Measurements from ENCODE around the gene GPX6.
A peak's percentile ranks its signal among the peaks of the same experiment; 100 is the strongest.

Gene GPX6

DNA sequence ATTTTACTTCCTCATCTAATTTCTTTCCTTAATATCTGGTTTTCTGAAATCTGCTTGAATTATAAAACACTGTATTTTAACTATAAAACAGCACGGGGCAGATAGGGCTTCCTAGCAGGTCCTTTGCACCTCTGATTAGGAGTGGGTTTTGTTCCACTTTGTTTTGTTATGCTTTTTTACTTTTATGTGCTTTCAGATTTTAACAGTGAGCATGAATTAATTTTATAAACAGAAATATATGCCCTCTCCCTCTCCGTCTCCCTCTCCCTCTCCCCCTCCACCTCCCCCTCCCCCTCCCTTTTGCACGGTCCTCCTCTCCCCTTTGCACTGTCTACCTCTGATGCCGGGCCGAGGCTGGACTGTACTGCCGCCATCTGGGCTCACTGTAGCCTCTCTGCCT, 14.3 kb downstream of the GPX6 start:
- no peak for FAIRE-seq
- no peak for TF ChIP-seq POLR2A (IDR thresholded peaks at IDR 0.05; ENCODE audit: low read depth, low read length)

DNA sequence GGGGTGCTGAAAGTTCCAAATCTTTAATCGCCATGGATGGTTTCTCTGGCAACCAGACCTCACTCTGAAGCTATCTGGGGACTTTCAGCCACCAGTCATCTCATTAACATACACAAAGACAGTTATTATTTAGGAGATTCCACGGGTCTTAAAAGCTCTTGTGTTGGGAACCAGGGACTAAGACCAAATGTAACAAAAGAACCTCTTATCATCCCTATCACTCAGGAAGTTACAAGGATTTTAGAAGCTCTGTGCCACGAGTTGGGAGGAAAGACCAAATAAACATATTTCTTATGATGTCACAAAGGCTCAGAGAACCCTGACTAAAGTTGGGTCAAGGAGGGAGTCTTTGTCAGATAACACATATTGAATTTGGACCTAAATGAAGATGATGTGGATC, 17.7 kb downstream of the GPX6 start:
- FAIRE-seq (no peak), DNase-seq (ENCODE audit: insufficient read length, low spot score) (no peak)
- no peak for TF ChIP-seq POLR2A (IDR thresholded peaks at IDR 0.05; ENCODE audit: low read depth, low read length)

More for the DNA sequence above, 14.3 kb downstream of the GPX6 start:
- DNase-seq (ENCODE audit: insufficient read length, low spot score): no peak

DNA sequence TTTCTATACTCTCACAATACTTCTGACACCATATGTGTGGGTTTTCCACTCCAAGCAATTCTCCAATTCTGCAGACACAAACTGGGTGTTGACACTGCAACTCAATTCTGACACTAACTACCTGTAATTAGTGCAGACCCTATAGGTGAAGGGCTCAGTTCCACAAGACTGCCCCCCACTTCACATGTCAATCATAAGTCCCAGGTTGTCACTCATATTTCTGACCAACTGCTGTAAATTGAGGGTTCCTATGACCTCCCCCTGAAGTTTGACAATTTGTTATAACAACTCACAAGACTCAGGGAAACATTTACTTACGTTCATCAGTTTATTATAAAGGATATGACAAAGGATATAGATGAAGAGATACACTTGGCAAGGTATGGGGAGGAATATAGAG, 18.3 kb downstream of the GPX6 start:
- DNase-seq (ENCODE audit: insufficient read length, low spot score) (no peak), FAIRE-seq (no peak)
- no peak for TF ChIP-seq POLR2A (IDR thresholded peaks at IDR 0.05; ENCODE audit: low read depth, low read length)

DNA sequence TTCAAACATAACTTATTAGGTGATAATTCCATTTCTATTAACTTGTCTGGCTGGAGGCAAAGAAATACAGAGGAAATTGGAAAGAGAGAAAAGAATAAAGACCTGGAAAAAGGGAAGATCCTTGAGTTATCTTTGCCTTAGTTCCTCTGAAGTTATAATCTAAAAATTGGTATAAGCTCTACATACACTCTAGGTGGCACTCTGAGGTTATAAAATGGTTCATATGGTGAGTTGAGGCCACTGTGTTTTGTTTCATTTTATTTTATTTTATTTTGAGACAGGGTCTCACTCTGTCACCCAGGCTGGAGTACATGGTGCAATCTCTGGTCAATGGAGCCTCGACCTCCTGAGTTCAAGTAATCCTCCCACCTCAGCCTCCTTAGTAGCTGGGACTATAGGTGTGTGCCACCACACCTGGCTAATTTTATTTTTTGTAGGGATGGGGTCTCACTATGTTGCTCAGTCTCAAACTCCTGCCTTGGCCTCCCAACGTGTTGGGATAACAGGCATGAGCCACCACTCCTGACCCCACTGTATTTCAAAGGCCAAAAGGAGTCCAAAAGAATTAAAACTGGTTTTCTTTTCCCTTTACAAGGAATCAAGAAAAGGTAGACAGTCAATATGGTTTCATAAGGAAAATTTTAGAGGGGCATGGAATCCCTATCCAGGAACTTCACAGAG, 19.4 kb downstream of the GPX6 start:
- no peak for FAIRE-seq
- no peak for TF ChIP-seq POLR2A (IDR thresholded peaks at IDR 0.05; ENCODE audit: low read depth, low read length)
- no peak for DNase-seq (ENCODE audit: insufficient read length, low spot score)

DNA sequence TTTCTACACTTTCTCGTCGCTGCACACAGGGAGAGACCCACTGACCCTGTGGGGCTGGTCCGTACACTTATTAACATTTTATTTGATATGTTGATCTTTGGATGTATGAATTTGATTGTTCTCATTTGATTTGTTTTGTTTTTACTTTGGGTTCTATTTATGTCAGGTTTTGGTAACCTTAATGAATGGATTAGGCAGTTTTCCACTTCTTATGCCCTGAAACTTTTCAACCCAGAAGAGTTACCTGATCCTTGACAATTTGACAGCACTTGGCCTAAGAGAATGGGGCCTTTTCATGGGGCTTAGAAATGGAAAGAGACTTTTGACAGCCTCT, 23.6 kb downstream of the GPX6 start:
- DNase-seq (ENCODE audit: insufficient read length, low spot score) (no peak), FAIRE-seq (no peak)
- TF ChIP-seq POLR2A (IDR thresholded peaks at IDR 0.05; ENCODE audit: low read depth, low read length): no peak

DNA sequence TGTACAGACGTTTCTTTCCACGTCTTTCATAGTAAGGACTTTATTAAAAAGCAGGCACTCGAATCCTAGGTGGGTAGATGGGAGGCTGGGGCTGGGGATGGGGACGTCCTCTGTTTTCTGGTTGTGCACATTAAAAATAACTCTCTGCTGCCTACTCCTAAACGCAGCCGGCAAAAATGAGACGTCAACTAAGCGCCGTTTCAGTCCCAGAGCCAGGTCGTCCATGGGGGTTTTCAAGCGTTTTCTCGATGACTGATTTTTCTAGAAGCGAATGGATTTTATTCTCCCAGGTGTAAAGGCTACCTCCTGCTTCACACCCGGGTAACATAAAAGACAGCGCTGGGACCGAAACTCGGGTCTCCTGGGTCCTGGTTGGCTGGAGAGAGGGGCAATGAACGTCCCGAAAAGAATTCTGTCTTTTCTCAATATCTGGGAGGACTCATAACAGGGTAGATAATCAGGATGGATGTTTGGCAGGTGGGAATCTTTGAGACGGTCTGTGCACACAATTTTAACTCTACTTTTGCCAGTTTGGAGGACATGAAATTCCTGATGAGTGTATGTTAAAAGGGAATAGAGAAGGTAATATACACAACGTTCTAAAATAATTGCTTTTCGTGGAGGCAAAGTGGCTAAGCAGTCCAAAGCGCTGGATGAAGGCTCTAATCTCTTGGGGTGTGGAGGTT, 25.2 kb downstream of the GPX6 start:
- no peak for FAIRE-seq
- DNase-seq (ENCODE audit: insufficient read length, low spot score): no peak
- TF ChIP-seq POLR2A (IDR thresholded peaks at IDR 0.05; ENCODE audit: low read depth, low read length): no peak

DNA sequence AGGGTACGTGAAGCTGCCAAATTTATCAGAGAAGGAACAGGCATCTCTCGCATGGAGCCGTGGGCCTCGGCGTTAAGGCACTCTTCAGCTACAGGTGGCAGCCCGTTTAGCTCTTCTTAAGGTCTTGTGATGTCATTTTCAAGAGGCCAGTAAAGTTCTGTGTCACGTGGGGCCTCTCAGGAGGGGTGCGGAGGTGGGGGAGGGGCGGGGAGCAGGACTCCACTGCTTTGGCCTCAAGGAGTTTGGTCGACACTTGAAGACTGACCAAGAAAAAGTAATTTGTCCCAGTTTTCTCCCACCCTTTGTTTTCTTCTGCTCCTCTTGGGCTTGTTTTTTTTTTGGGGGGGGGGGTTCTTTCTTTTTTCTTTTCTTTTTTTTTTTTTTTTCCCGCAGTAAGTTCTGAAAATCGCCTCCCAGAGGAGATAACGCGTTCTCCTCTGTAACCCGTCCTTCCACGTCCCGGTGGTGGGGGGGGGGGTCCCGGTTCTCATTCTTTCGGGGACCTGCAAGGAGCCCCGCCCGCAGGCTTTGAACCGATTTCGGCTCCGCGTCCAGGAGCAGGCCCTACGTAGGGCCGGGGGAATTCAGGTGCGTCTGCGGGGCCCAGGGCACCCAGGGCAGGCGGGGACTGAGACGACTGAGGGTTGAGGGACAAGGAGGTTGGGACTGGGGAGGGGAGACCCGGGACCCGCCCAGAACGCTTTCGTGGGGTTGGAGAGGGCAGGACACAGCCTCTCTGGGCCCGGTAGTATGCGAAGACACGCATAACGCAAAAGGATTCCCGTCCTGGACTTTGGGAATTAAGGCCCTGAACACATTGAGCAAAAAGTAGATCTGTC, 26.0 kb downstream of the GPX6 start:
- TF ChIP-seq POLR2A (IDR thresholded peaks at IDR 0.05; ENCODE audit: low read depth, low read length): peak; percentile 40; the same call in 1 of the 2 replicates
- FAIRE-seq (peak; percentile 52), DNase-seq (ENCODE audit: insufficient read length, low spot score) (peak; percentile 74)

DNA sequence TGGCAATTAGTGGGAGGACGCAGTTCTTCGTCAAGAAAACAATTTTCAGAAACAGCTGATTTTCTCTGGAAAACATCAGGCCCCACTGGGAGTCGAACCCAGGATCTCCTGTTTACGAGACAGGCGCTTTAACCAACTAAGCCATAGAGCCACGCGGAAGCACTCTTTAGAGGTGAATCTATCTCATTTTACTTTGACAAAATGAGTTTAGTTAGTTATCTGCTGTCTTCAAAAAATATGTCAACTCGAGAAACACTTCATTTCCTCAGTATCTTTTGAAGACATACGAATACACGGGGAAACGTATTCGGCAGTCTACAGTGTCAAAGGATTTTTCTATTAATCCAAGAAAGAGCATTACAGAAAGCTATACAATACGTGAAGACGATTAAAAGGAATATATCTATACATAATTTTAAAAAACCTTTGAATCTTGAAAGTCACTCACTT, 26.7 kb downstream of the GPX6 start:
- no peak for FAIRE-seq
- TF ChIP-seq POLR2A (IDR thresholded peaks at IDR 0.05; ENCODE audit: low read depth, low read length): no peak

DNA sequence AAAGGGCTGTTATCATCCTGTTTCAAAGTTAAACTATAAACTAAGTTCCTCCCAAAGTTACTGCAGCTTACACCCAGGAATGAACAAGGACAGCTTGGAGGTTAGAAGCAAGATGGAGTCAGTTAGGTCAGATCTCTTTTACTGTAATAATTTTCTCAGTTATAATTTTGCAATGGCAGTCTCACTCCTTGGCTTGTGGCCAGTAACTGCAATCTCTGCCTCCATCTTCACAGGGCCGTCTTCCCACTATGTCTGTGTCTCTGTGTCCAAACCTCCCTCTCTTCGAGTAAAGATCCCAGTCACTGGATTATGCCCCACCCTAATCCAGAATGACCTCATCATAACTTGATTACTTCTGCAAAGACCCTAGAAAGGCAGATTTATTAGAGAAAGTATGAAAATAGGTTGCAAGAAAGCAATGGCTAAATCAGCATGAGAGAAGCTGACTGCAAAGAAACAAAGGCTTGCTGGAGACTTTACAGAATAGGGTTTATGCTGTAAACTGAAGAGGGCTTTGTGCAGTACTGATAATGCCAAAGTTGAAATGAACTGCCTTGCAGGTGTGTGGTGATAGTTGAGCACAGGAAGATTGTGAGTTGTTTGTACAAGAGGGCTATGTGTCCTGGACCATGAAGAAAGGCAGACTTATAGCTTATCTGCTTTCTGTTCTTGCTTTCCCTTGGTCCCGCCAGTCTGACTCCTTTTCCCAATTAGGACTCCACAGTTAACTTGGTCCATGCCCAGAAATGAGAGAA, 28.4 kb downstream of the GPX6 start:
- no peak for FAIRE-seq
- no peak for TF ChIP-seq POLR2A (IDR thresholded peaks at IDR 0.05; ENCODE audit: low read depth, low read length)

More for the DNA sequence above, 26.7 kb downstream of the GPX6 start:
- DNase-seq (ENCODE audit: insufficient read length, low spot score): no peak

DNA sequence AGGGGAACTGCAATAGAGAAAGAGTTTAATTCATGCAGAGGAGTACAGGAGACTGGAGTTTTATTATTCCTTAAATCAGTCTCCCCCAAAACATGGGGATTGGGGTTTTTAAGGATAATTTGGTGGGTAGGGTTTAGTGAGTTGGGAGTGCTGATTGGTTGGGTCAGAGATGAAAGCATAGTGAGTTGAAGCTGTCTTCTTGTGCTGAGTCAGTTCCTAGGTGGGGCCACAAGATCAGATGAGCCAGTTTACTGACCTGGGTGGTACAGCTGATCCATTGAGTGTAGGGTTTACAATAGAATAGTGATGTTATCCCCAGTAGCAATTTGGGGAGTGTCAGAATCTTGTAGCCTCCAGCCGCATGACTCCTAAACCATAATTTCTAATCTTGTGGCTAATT, 29.1 kb downstream of the GPX6 start:
- FAIRE-seq (no peak), DNase-seq (ENCODE audit: insufficient read length, low spot score) (no peak)
- TF ChIP-seq POLR2A (IDR thresholded peaks at IDR 0.05; ENCODE audit: low read depth, low read length): no peak

More for the DNA sequence above, 28.4 kb downstream of the GPX6 start:
- no peak for DNase-seq (ENCODE audit: insufficient read length, low spot score)

DNA sequence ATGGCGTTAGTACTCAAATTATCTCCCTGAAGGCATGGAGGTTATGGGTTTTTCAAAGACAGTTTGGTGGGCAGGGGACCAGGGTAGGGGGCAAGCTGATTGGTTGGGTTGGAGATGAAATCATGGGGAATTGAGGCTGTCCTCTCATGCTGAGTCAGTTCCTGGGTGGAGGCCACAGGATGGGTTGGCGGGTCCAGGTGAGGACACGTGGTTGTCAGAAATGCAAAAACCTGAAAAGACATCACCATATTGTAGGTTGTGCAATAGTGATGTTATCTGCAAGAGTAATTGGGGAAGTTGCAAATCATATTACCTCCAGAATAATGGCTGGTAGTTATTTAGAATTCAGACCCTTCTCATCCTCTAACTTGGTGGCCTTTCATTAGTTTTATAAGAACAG, 30.1 kb downstream of the GPX6 start:
- FAIRE-seq (no peak), DNase-seq (ENCODE audit: insufficient read length, low spot score) (no peak)
- no peak for TF ChIP-seq POLR2A (IDR thresholded peaks at IDR 0.05; ENCODE audit: low read depth, low read length)

DNA sequence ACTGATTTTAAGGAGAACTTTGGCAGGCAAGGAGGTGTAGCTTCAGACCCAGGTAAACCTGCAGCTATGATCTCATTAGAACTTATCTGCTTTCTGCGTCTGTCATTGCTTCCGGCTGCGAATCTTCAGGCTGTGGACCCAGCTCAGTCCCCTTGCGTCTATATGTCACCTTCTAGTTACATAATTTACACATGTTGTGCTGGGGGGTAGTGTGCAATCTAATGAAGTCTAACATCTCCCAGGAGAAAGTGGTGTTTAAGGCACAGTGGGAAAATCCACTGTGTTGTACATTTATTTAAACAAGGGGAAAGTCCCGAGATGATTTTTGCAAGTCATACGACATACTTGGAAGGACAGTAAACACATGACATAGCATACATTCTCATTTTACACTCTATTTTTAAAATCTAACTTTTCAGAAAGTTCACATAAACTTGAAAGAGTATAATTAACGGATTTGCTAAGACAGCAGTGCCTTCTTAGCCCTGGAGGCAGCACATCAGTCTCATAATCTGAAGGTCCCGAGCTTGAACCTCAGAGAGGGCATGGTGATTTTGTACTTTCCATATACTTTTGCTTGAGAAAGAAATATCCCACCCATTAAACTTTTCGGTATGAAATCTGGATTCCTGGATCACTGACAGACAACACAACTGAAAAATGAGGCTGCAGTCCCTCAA, 35.2 kb downstream of the GPX6 start:
- FAIRE-seq (no peak), DNase-seq (ENCODE audit: insufficient read length, low spot score) (no peak)
- no peak for TF ChIP-seq POLR2A (IDR thresholded peaks at IDR 0.05; ENCODE audit: low read depth, low read length)

DNA sequence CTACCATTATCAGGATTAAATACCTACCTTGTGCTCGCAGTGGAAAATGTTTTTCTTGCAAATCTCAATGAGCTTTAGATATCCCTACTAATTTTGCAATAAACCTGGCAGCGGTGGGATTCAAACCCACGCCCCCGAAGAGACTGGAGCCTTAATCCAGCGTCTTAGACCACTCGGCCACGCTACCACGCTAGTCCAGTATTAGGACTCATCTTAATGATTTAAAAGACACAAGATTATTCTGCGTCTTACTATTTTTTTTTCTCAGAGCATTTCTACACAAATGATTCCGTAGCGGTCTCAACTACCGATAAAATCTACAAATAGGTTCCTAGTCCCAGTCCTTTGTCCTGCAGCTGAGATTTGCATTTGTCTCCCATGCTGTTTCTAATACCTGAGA, 37.1 kb downstream of the GPX6 start:
- no peak for DNase-seq (ENCODE audit: insufficient read length, low spot score)

More for the DNA sequence above, 37.1 kb downstream of the GPX6 start:
- no peak for TF ChIP-seq POLR2A (IDR thresholded peaks at IDR 0.05; ENCODE audit: low read depth, low read length)
- no peak for FAIRE-seq
